ENCODE data around the gene NUMBL. TPM values are rescaled to one million over a fixed set of nuclear protein-coding genes. Genes with fewer than 3 reads are reported as not detected.

Gene NUMBL
- total and polyA plus RNA-seq, 4 donors = 1.1 to 4.6 (median 2.7) TPM

DNA sequence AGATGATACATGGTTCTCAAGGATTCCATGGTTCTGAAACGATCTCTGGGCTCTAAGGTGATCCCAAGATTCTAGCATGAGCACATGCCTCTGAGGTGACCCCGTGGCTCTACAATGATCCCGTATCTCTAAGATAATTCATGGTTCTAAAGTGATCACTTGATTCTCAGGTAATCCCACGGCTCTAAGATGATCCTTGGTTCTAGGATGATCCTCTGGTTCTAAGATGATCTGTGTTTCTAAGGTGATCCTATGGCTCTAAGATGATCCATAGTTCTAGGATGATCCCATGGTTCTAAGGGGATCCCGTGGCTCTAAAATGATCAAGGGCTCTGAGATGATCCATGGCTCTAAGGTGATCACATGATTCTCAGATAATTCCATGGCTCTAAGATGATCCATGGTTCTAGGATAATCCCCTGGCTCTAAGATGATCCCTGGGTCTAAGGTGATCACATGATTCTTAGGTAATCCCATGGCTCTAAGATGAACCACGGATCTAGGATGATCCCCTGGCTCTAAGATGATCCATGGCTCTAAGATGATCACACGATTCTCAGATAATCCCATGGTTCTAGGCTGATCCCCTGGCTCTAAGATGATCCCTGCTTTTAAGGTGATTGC lies 21.3 kb downstream of the NUMBL start:
- Histone ChIP-seq H3K9ac (ENCODE audit: low read depth in 1 of 2, low read length in 2 of 2) (no peak overlapping the region), H3K9me3 (ENCODE audit: control insufficient read depth in 4 of 4, low read length in 3 of 4) (no peaks in the 10 kb centered on the region), H3K36me3 (ENCODE audit: control insufficient read depth in 4 of 4, insufficient read depth in 3 of 4, low read depth in 1 of 4, low read length in 3 of 4) (peaks cover 13 to 37% (median 24%) of the 10 kb centered on the region in 4 donors), H3K27ac (ENCODE audit: low read depth in 1 of 2, low read length in 2 of 2) (no peak overlapping the region), H3K27me3 (ENCODE audit: control insufficient read depth in 4 of 4, insufficient read depth in 4 of 4, low read length in 3 of 4) (no peaks in the 10 kb centered on the region), H3K4me1 (ENCODE audit: control insufficient read depth in 4 of 4, insufficient read depth in 4 of 4, low read length in 3 of 4) (no peaks in the 10 kb centered on the region), H3K4me3 (ENCODE audit: low read depth in 1 of 3, low read length in 3 of 3) (no peak overlapping the region)
- 96% methylated on average over 7 of the region's 7 CpGs for WGBS
- no peak for DNase-seq (ENCODE audit: low spot score)
- TF ChIP-seq FOXA1 (IDR thresholded peaks at IDR 0.05) = no peak
- TF ChIP-seq TAF1 (conservative IDR thresholded peaks at IDR 0.05) = no peak
- TF ChIP-seq, protein P1, sequence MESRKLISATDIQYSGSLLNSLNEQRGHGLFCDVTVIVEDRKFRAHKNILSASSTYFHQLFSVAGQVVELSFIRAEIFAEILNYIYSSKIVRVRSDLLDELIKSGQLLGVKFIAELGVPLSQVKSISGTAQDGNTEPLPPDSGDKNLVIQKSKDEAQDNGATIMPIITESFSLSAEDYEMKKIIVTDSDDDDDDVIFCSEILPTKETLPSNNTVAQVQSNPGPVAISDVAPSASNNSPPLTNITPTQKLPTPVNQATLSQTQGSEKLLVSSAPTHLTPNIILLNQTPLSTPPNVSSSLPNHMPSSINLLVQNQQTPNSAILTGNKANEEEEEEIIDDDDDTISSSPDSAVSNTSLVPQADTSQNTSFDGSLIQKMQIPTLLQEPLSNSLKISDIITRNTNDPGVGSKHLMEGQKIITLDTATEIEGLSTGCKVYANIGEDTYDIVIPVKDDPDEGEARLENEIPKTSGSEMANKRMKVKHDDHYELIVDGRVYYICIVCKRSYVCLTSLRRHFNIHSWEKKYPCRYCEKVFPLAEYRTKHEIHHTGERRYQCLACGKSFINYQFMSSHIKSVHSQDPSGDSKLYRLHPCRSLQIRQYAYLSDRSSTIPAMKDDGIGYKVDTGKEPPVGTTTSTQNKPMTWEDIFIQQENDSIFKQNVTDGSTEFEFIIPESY (IDR thresholded peaks at IDR 0.05) = no peak
- no peak for TF ChIP-seq HNF4G (IDR thresholded peaks at IDR 0.05)
- no peak for TF ChIP-seq RXRA (IDR thresholded peaks at IDR 0.05)
- TF ChIP-seq GABPA (IDR thresholded peaks at IDR 0.05 in 1 of 2, conservative IDR thresholded peaks at IDR 0.05 in 1 of 2) = no peak
- TF ChIP-seq, protein P2, sequence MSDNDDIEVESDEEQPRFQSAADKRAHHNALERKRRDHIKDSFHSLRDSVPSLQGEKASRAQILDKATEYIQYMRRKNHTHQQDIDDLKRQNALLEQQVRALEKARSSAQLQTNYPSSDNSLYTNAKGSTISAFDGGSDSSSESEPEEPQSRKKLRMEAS (IDR thresholded peaks at IDR 0.05) = no peak
- no peak for TF ChIP-seq RAD21 (IDR thresholded peaks at IDR 0.05)

DNA sequence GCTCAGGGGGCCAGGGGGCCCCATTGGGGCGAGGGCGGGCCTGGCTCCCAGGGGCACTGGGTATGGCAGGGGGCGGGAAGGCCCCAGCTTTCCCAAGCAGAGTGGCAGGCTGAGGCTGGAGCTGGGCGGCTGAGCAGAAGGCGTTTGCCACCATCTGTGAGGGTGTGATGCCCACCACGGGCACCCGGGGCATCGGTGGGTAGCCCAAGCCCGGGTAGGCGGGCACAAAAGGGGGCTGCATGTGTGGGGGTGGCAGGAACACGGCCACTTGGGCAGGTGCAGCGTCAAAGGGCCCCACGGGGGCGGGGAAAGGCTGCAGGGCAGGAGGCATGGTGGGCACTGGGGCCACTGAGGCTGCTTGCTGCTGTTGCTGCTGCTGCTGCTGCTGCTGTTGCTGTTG lies 22.8 kb downstream of the NUMBL start:
- DNase-seq (ENCODE audit: low spot score) = no peak
- Histone ChIP-seq H3K27me3 (ENCODE audit: control insufficient read depth in 4 of 4, insufficient read depth in 4 of 4, low read length in 3 of 4) (no peaks in the 10 kb centered on the region), H3K9ac (ENCODE audit: low read depth in 1 of 2, low read length in 2 of 2) (no peak overlapping the region), H3K36me3 (ENCODE audit: control insufficient read depth in 4 of 4, insufficient read depth in 3 of 4, low read depth in 1 of 4, low read length in 3 of 4) (peaks cover 12 to 34% (median 20%) of the 10 kb centered on the region in 4 donors), H3K9me3 (ENCODE audit: control insufficient read depth in 4 of 4, low read length in 3 of 4) (no peaks in the 10 kb centered on the region), H3K4me1 (ENCODE audit: control insufficient read depth in 4 of 4, insufficient read depth in 4 of 4, low read length in 3 of 4) (peaks cover 0 to 8% (median 5%) of the 10 kb centered on the region in 4 donors), H3K27ac (ENCODE audit: low read depth in 1 of 2, low read length in 2 of 2) (no peak overlapping the region), H3K4me3 (ENCODE audit: low read depth in 1 of 3, low read length in 3 of 3) (no peak overlapping the region)
- TF ChIP-seq HNF4A (conservative IDR thresholded peaks at IDR 0.05) (no peak), EGR1 (IDR thresholded peaks at IDR 0.05; ENCODE audit: low read depth in 2 of 2) (no peak), FOXA2 (IDR thresholded peaks at IDR 0.05) (no peak), YY1 (IDR thresholded peaks at IDR 0.05) (no peak), NR2F2 (IDR thresholded peaks at IDR 0.05) (no peak), RAD21 (IDR thresholded peaks at IDR 0.05) (no peak), JUND (IDR thresholded peaks at IDR 0.05) (no peak), GABPA (IDR thresholded peaks at IDR 0.05 in 1 of 2, conservative IDR thresholded peaks at IDR 0.05 in 1 of 2) (no peak), TAF1 (conservative IDR thresholded peaks at IDR 0.05) (no peak), SP1 (IDR thresholded peaks at IDR 0.05) (no peak), FOXA1 (IDR thresholded peaks at IDR 0.05) (no peak), HNF4G (IDR thresholded peaks at IDR 0.05) (no peak)
- TF ChIP-seq, protein P3, sequence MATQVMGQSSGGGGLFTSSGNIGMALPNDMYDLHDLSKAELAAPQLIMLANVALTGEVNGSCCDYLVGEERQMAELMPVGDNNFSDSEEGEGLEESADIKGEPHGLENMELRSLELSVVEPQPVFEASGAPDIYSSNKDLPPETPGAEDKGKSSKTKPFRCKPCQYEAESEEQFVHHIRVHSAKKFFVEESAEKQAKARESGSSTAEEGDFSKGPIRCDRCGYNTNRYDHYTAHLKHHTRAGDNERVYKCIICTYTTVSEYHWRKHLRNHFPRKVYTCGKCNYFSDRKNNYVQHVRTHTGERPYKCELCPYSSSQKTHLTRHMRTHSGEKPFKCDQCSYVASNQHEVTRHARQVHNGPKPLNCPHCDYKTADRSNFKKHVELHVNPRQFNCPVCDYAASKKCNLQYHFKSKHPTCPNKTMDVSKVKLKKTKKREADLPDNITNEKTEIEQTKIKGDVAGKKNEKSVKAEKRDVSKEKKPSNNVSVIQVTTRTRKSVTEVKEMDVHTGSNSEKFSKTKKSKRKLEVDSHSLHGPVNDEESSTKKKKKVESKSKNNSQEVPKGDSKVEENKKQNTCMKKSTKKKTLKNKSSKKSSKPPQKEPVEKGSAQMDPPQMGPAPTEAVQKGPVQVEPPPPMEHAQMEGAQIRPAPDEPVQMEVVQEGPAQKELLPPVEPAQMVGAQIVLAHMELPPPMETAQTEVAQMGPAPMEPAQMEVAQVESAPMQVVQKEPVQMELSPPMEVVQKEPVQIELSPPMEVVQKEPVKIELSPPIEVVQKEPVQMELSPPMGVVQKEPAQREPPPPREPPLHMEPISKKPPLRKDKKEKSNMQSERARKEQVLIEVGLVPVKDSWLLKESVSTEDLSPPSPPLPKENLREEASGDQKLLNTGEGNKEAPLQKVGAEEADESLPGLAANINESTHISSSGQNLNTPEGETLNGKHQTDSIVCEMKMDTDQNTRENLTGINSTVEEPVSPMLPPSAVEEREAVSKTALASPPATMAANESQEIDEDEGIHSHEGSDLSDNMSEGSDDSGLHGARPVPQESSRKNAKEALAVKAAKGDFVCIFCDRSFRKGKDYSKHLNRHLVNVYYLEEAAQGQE (IDR thresholded peaks at IDR 0.05) = no peak
- TF ChIP-seq, protein P4, sequence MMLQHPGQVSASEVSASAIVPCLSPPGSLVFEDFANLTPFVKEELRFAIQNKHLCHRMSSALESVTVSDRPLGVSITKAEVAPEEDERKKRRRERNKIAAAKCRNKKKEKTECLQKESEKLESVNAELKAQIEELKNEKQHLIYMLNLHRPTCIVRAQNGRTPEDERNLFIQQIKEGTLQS (IDR thresholded peaks at IDR 0.05) = no peak
- TF ChIP-seq, protein P1 (IDR thresholded peaks at IDR 0.05) = no peak
- TF ChIP-seq, protein P5, sequence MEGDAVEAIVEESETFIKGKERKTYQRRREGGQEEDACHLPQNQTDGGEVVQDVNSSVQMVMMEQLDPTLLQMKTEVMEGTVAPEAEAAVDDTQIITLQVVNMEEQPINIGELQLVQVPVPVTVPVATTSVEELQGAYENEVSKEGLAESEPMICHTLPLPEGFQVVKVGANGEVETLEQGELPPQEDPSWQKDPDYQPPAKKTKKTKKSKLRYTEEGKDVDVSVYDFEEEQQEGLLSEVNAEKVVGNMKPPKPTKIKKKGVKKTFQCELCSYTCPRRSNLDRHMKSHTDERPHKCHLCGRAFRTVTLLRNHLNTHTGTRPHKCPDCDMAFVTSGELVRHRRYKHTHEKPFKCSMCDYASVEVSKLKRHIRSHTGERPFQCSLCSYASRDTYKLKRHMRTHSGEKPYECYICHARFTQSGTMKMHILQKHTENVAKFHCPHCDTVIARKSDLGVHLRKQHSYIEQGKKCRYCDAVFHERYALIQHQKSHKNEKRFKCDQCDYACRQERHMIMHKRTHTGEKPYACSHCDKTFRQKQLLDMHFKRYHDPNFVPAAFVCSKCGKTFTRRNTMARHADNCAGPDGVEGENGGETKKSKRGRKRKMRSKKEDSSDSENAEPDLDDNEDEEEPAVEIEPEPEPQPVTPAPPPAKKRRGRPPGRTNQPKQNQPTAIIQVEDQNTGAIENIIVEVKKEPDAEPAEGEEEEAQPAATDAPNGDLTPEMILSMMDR (IDR thresholded peaks at IDR 0.05; ENCODE audit: low read depth, low read length, missing input control) = no peak
- TF ChIP-seq, protein P2 (IDR thresholded peaks at IDR 0.05) = no peak
- 96% methylated on average over 14 of the region's 14 CpGs for WGBS

Data from liver (tissue), 9 donors.